DOHH2 (cell line): ENCODE data around the gene PLAC8.
"Not testable (repeated sequence)": the region's sequence is repeated elsewhere in the genome, so short reads cannot be mapped to it uniquely, and the experiment has no call there.

Experiments
- H3F3A ChIP-seq: fragments of 200-600 bp; sonication (generic), shearing (Covaris generic); 2 replicates; pipeline ENCODE4 v1.6.0; 2016; ENCODE audit warnings: antibody characterized with exemption, mild to moderate bottlenecking; ENCODE audit not compliant: control insufficient read depth, insufficient read depth
- H3K27ac ChIP-seq: fragments of 200-600 bp; sonication (generic); 2 replicates; pipeline ENCODE4 v1.5.1; 2014; ENCODE audit warnings: low read depth, mild to moderate bottlenecking, low read length, moderate library complexity
- H3K27me3 ChIP-seq: fragments of 200-600 bp; sonication (generic); 2 replicates; pipeline ENCODE4 v1.6.1; 2014; ENCODE audit warnings: mild to moderate bottlenecking, low read length, mixed read lengths; ENCODE audit not compliant: control insufficient read depth
- H3K36me3 ChIP-seq: fragments of 200-600 bp; sonication (generic); 2 replicates; pipeline ENCODE4 v1.6.1; 2014; ENCODE audit warnings: mild to moderate bottlenecking, low read length, moderate library complexity, mixed read lengths; ENCODE audit not compliant: control insufficient read depth
- H3K4me1 ChIP-seq: fragments of 200-600 bp; sonication (generic); 2 replicates; pipeline ENCODE4 v1.6.1; 2014; ENCODE audit warnings: mild to moderate bottlenecking, low read length, mixed read lengths; ENCODE audit not compliant: control insufficient read depth
- H3K4me2 ChIP-seq: fragments of 200-600 bp; sonication (generic); 2 replicates; pipeline ENCODE4 v1.6.0; 2014; ENCODE audit warnings: mild to moderate bottlenecking, low read length, moderate library complexity
- H3K4me3 ChIP-seq: fragments of 200-600 bp; sonication (generic); 2 replicates; pipeline ENCODE4 v1.5.1; 2014; ENCODE audit warnings: mild to moderate bottlenecking, low read length, mixed read lengths
- H3K79me2 ChIP-seq: fragments of 200-600 bp; sonication (generic); 2 replicates; pipeline ENCODE4 v1.6.1; 2014; ENCODE audit warnings: mild to moderate bottlenecking, low read length, mixed read lengths; ENCODE audit not compliant: control insufficient read depth
- H3K9me2 ChIP-seq: fragments of 200-600 bp; sonication (generic); replicated peaks from 2 replicates; pipeline ENCODE4 v1.6.1; 2014; ENCODE audit warnings: mild to moderate bottlenecking, low read length, mixed read lengths; ENCODE audit not compliant: control insufficient read depth
- H3K9me3 ChIP-seq: fragments of 200-600 bp; sonication (generic); 2 replicates; pipeline ENCODE4 v1.6.1; 2014; ENCODE audit warnings: antibody characterized with exemption, low read length, mixed read lengths; ENCODE audit not compliant: control insufficient read depth, insufficient read depth
- H4K20me1 ChIP-seq: fragments of 200-600 bp; sonication (generic); 2 replicates; pipeline ENCODE4 v1.6.0; 2014; ENCODE audit warnings: low read depth, mild to moderate bottlenecking, antibody characterized with exemption, low read length, moderate library complexity; ENCODE audit not compliant: control insufficient read depth, insufficient read depth
- EZH2phosphoT487 ChIP-seq: fragments of 200-600 bp; sonication (generic); IDR thresholded peaks from 2 replicates; pipeline ENCODE4 v1.6.1; 2017; ENCODE audit warnings: borderline replicate concordance, mild to moderate bottlenecking, antibody characterized with exemption, low read length, moderate library complexity, mixed read lengths
- TF ChIP-seq, protein P1 (sequence below): fragments of 200-600 bp; sonication (generic); IDR thresholded peaks from one replicate; pipeline ENCODE4 v1.5.1; 2014; ENCODE audit warnings: antibody characterized with exemption, mild to moderate bottlenecking, low read depth, low read length; ENCODE audit not compliant: poor library complexity, severe bottlenecking

The PLAC8 gene

DNA sequence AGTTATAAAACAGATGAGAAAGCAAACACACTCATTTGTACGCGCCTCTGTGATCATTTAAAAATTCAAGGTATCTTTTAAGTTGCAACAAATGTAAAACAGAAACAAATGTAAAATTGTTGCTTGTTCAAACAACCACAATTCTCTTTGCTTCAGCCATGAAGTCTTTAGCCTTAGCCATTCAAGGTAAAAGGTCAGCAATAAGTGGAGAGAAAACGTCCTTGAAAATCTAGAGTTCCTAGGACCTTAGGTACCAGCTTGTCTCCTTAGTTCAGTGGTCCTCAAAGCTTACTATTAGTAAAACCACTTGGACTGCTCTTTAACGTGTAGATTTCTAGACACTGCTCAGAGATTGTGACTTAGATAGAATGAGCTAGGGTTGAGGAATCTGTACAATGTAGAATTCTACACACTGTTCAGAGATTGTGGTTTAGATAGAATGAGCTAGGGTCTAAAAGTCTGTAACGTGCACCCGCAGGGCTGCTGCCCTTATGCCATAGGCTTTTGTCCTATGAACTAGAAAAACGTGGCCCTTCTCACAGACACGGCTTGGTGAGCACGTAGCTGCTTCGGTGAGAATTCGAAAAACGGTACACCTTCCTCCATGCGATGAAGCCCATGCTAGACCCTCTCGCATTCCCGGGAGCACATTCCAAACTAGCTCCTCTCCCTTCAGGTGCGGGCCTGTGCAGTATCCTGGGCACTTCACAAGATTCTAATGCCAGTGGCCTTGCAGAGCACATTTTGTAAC lies 1.7 kb downstream of the PLAC8 start:
- Histone ChIP-seq H3K4me1 (peaks cover 47% of the 10 kb centered on the region), H4K20me1 (no peaks in the 10 kb centered on the region), H3K27me3 (peaks cover 13% of the 10 kb centered on the region), H3K9me2 (no peaks in the 10 kb centered on the region), H3K27ac (peak overlapping the region; percentile 47), H3K4me2 (peak overlapping the region; percentile 64), H3K79me2 (no peaks in the 10 kb centered on the region), H3K36me3 (no peaks in the 10 kb centered on the region), H3F3A (peaks cover 11% of the 10 kb centered on the region), H3K4me3 (peak overlapping the region; percentile 46), H3K9me3 (no peaks in the 10 kb centered on the region)
- TF ChIP-seq, protein P1, sequence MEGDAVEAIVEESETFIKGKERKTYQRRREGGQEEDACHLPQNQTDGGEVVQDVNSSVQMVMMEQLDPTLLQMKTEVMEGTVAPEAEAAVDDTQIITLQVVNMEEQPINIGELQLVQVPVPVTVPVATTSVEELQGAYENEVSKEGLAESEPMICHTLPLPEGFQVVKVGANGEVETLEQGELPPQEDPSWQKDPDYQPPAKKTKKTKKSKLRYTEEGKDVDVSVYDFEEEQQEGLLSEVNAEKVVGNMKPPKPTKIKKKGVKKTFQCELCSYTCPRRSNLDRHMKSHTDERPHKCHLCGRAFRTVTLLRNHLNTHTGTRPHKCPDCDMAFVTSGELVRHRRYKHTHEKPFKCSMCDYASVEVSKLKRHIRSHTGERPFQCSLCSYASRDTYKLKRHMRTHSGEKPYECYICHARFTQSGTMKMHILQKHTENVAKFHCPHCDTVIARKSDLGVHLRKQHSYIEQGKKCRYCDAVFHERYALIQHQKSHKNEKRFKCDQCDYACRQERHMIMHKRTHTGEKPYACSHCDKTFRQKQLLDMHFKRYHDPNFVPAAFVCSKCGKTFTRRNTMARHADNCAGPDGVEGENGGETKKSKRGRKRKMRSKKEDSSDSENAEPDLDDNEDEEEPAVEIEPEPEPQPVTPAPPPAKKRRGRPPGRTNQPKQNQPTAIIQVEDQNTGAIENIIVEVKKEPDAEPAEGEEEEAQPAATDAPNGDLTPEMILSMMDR, result no peak
- TF ChIP-seq EZH2phosphoT487, result no peak

DNA sequence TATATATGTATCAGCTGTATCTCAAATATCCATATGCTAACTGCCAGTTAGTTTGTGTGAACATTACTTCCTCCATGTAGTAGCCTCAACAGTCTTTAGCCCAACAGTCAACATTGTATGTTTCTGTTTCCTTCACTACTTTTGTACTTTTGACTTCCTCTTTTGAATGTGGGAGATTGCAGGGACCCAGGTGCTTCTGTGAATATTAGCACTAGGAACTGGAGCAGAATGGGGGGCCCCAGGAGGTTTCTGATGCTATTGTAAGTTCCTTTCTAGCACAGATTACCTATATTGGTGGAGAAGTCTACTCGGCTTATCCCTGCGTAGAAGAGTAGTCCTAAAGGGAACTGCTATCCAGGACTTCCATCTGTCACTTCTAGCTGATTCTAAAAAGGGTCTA lies 2.3 kb downstream of the PLAC8 start:
- H3K36me3 ChIP-seq, result no peaks in the 10 kb centered on the region
- H3K27ac ChIP-seq, result peak overlapping the region; percentile 47
- H3K4me2 ChIP-seq, result peak overlapping the region; percentile 64
- no peaks in the 10 kb centered on the region for H3K79me2 ChIP-seq
- H3K27me3 ChIP-seq, result peaks cover 13% of the 10 kb centered on the region
- H3K4me3 ChIP-seq, result peak overlapping the region; percentile 46
- H3K4me1 ChIP-seq, result peaks cover 47% of the 10 kb centered on the region
- H3K9me2 ChIP-seq, result no peaks in the 10 kb centered on the region
- TF ChIP-seq, protein P1, result no peak
- no peak for TF ChIP-seq EZH2phosphoT487
- no peaks in the 10 kb centered on the region for H4K20me1 ChIP-seq
- H3K9me3 ChIP-seq, result no peaks in the 10 kb centered on the region
- peaks cover 11% of the 10 kb centered on the region for H3F3A ChIP-seq

DNA sequence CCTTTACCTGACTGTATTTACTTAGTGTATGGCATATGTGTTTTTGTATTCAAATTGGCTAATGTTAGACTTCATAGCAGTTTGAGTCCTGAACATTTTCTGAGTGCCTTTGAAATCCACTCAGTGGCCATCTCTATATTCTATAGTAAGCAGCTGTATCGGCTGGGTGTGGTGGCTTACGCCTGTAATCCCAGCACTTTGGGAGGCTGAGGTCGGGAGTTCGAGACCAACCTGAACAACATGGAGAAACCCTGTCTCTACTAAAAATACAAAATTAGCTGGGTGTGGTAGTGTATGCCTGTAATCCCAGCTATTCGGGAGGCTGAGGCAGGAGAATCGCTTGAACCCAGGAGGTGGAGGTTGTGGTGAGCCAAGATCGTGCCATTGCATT lies 2.8 kb downstream of the PLAC8 start:
- Histone ChIP-seq H3K4me1 (peaks cover 47% of the 10 kb centered on the region), H3K4me2 (peak overlapping the region; percentile 39), H3K27me3 (peaks cover 13% of the 10 kb centered on the region), H3F3A (peaks cover 11% of the 10 kb centered on the region), H3K4me3 (0 out of 2 replicates have a peak overlapping the region, but pooled peaks have one; percentile 21), H3K27ac (peak overlapping the region; percentile 42)
- H3K9me3 ChIP-seq, H3K36me3 ChIP-seq, H3K9me2 ChIP-seq, H4K20me1 ChIP-seq, H3K79me2 ChIP-seq: not testable (repeated sequence)

GRCh38 chr4:83110970-83111750 lies 3.4 kb downstream of the PLAC8 start:
- Histone ChIP-seq H3K27ac (peak overlapping the region; percentile 42), H3K36me3 (no peaks in the 10 kb centered on the region), H3F3A (peaks cover 11% of the 10 kb centered on the region), H3K4me3 (peak overlapping the region; percentile 72), H3K9me2 (no peaks in the 10 kb centered on the region), H3K9me3 (no peaks in the 10 kb centered on the region), H4K20me1 (no peaks in the 10 kb centered on the region), H3K4me2 (peak overlapping the region; percentile 73), H3K79me2 (no peaks in the 10 kb centered on the region), H3K27me3 (peaks cover 13% of the 10 kb centered on the region), H3K4me1 (peaks cover 47% of the 10 kb centered on the region)
- TF ChIP-seq EZH2phosphoT487, result no peak
- TF ChIP-seq, protein P1, result no peak
